SU-DHL-6 (cell line): ENCODE measurements around the gene FAM163A.

ENCODE experiments used
- H2AFZ ChIP-seq: fragments of 200-600 bp; sonication (generic); 2 replicates; pipeline ENCODE4 v1.6.1; 2014; ENCODE audit warnings: low read depth, mild to moderate bottlenecking, moderate library complexity, mixed read lengths, antibody characterized with exemption, low read length; ENCODE audit not compliant: severe bottlenecking
- H3F3A ChIP-seq: fragments of 200-600 bp; shearing (Covaris generic); 2 replicates; pipeline ENCODE4 v1.6.0; 2016; ENCODE audit warnings: antibody characterized with exemption, mild to moderate bottlenecking; ENCODE audit not compliant: insufficient read depth
- H3K27ac ChIP-seq: fragments of 200-600 bp; sonication (generic); 2 replicates; pipeline ENCODE4 v1.5.1; 2016; ENCODE audit warnings: low read depth, mild to moderate bottlenecking, low read length, moderate library complexity, mixed read lengths
- H3K27me3 ChIP-seq: fragments of 200-600 bp; sonication (generic), shearing (Covaris generic); 2 replicates; pipeline ENCODE4 v1.6.0; 2014; ENCODE audit warnings: mild to moderate bottlenecking, low read length
- H3K36me3 ChIP-seq: fragments of 200-600 bp; sonication (generic); 2 replicates; pipeline ENCODE4 v1.6.1; 2014; ENCODE audit warnings: mild to moderate bottlenecking, low read length, mixed read lengths
- H3K4me2 ChIP-seq: fragments of 300-600, 200-600 bp; shearing (Covaris generic), sonication (generic); 2 replicates; pipeline ENCODE4 v1.6.0; 2014; ENCODE audit warnings: low read length, low read depth, mild to moderate bottlenecking; ENCODE audit not compliant: poor library complexity, severe bottlenecking
- H3K4me3 ChIP-seq: fragments of 200-600 bp; sonication (generic); 2 replicates; pipeline ENCODE4 v1.5.1; 2014; ENCODE audit warnings: antibody characterized with exemption, low read length, mild to moderate bottlenecking, mixed read lengths; ENCODE audit not compliant: insufficient read depth, poor library complexity, severe bottlenecking
- H3K79me2 ChIP-seq: fragments of 200-600 bp; sonication (generic); 2 replicates; pipeline ENCODE4 v1.6.1; 2014; ENCODE audit warnings: mild to moderate bottlenecking, low read length, moderate library complexity; ENCODE audit not compliant: insufficient read depth
- H3K9ac ChIP-seq: fragments of 200-600 bp; sonication (generic); 2 replicates; pipeline ENCODE4 v1.7.0; 2014; ENCODE audit warnings: mild to moderate bottlenecking, low read length
- H3K9me2 ChIP-seq: fragments of 200-600 bp; sonication (generic); replicated peaks from 2 replicates; pipeline ENCODE4 v1.6.1; 2014; ENCODE audit warnings: low read length; ENCODE audit not compliant: insufficient read depth
- H3K9me3 ChIP-seq: fragments of 200-600 bp; sonication (generic); 2 replicates; pipeline ENCODE4 v1.6.1; 2014; ENCODE audit warnings: low read length, mixed read lengths; ENCODE audit not compliant: insufficient read depth
- H4K20me1 ChIP-seq: fragments of 200-600 bp; sonication (generic); 2 replicates; pipeline ENCODE4 v1.6.1; 2014; ENCODE audit warnings: low read depth, mild to moderate bottlenecking, antibody characterized with exemption, low read length, moderate library complexity, mixed read lengths
- EZH2phosphoT487 ChIP-seq: fragments of 200-600 bp; sonication (generic), shearing (Covaris generic); conservative IDR thresholded peaks from 2 replicates; pipeline ENCODE4 v1.6.1; 2018; ENCODE audit warnings: mild to moderate bottlenecking, antibody characterized with exemption, low read length, moderate library complexity, mixed read lengths
- TF ChIP-seq, protein P1 (sequence below): fragments of 200-600 bp; sonication (generic); IDR thresholded peaks from one replicate; pipeline ENCODE4 v1.5.1; 2017; ENCODE audit warnings: antibody characterized with exemption, mild to moderate bottlenecking, low read length, moderate library complexity; ENCODE audit not compliant: insufficient read depth, poor library complexity, severe bottlenecking

FAM163A gene

DNA sequence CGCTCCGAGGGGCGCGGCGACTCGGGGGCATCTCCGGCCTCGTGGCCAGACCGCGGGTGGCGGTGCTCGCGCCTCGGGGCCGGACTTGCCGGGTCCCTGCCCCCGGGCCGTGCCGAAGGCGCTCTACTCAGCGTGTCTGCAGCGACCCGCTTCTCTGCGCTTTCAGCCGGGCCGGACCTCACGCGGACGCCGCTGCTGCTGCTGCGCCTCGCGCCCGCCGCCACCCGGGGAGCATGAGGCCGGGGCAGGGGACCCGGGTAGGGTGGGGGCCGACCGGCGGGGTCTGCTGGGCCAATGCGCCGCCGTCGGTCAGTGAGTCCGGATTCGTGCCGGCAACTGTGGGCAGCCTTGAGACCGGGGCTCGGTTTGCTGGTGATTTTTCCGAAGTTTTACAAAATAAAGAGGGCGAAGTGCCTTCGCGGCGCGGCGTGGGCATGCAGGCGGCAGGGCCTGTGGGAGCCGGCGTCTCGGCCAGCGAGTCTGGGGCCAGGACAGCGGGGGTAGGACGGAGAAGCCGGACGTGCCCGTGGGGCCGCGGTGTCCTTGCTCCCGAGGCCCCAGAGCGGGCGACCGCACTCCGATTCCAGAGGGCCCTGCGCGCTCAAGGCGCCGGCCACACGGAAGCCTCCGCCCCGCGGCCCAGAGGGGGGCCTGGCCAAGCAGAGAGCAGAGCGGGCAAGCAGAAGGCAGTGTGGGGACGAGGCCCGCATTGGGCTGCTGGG lies 749 bp downstream of the FAM163A start:
- Histone ChIP-seq H3K9ac (no peak overlapping the region), H3K4me3 (no peak overlapping the region), H3K9me3 (no peaks in the 10 kb centered on the region), H3K4me2 (no peak overlapping the region), H3F3A (no peaks in the 10 kb centered on the region), H3K27me3 (no peaks in the 10 kb centered on the region), H4K20me1 (no peaks in the 10 kb centered on the region), H2AFZ (no peak overlapping the region), H3K79me2 (no peaks in the 10 kb centered on the region), H3K36me3 (no peaks in the 10 kb centered on the region), H3K9me2 (no peaks in the 10 kb centered on the region), H3K27ac (no peak overlapping the region)
- TF ChIP-seq EZH2phosphoT487, result no peak
- TF ChIP-seq, protein P1, sequence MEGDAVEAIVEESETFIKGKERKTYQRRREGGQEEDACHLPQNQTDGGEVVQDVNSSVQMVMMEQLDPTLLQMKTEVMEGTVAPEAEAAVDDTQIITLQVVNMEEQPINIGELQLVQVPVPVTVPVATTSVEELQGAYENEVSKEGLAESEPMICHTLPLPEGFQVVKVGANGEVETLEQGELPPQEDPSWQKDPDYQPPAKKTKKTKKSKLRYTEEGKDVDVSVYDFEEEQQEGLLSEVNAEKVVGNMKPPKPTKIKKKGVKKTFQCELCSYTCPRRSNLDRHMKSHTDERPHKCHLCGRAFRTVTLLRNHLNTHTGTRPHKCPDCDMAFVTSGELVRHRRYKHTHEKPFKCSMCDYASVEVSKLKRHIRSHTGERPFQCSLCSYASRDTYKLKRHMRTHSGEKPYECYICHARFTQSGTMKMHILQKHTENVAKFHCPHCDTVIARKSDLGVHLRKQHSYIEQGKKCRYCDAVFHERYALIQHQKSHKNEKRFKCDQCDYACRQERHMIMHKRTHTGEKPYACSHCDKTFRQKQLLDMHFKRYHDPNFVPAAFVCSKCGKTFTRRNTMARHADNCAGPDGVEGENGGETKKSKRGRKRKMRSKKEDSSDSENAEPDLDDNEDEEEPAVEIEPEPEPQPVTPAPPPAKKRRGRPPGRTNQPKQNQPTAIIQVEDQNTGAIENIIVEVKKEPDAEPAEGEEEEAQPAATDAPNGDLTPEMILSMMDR, result no peak

DNA sequence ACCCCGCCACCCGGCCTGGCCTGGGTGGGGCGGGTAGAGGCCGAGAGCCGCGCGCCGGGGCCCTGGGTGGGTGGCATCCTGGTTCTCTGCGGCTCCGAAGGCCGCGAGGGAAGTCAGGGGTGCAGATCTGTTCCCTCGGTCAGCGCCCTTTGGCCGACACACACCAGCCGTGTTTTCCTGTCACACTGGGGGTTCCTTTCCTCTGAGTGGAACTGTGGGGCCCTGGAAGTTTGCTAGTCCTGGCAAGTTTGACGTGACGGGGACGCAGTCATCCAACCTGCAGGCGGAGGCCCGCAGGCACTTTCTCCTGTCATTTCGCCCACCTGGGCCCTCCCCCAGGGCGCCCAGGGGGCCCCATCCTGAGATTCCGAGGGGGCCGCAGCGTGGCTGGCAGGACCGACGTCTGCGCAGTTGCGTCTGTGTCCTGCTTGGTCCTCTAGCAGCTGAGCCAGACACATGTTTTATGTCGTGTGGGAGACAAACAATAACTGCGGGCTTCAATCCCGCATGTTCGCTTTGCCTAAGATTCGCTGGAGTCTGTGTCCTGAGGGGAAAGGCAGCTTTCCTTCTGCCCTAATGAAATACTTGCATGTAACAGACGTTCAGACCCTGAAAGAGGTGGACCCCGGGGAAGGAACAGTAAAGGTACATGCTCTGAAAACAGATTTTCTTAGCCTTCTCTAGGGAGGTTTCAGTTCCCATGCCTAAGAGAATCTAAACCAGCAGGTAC lies 1.5 kb downstream of the FAM163A start:
- H3K27me3 ChIP-seq, result no peaks in the 10 kb centered on the region
- H3K9me2 ChIP-seq, result no peaks in the 10 kb centered on the region
- H4K20me1 ChIP-seq, result no peaks in the 10 kb centered on the region
- no peaks in the 10 kb centered on the region for H3K9me3 ChIP-seq
- no peaks in the 10 kb centered on the region for H3F3A ChIP-seq
- H3K27ac ChIP-seq, result no peak overlapping the region
- H3K9ac ChIP-seq, result no peak overlapping the region
- no peak overlapping the region for H3K4me3 ChIP-seq
- no peaks in the 10 kb centered on the region for H3K79me2 ChIP-seq
- H3K36me3 ChIP-seq, result no peaks in the 10 kb centered on the region
- no peak overlapping the region for H3K4me2 ChIP-seq
- H2AFZ ChIP-seq, result no peak overlapping the region
- TF ChIP-seq EZH2phosphoT487, result no peak
- TF ChIP-seq, protein P1, result no peak

DNA sequence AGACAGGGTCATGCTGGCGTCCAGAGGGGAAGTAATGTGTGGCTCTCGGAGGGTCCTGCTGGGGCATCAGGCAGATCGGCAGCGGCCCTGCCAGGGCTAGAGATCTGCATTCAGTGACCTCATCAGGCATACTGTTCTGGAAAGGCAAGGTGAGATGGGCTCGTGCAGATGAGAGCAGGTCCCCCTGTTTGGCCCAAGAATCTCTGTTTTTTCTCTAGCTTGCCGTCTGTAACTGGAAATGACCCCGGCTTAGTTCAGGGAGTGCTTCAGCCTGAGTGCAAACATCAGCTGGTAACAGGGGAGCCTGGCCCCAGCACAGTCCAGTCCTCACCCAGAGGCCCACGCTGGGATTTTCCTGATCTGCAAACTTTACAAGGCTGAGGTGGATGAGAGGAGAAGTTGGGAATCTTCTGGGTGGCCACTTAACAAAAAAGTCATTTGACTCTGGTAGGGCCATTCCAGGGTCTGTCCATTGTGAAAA lies 2.1 kb downstream of the FAM163A start:
- Histone ChIP-seq H3K9me3 (no peaks in the 10 kb centered on the region), H3K27me3 (no peaks in the 10 kb centered on the region), H3K4me2 (no peak overlapping the region), H3K4me3 (no peak overlapping the region), H2AFZ (no peak overlapping the region), H3K27ac (no peak overlapping the region), H4K20me1 (no peaks in the 10 kb centered on the region), H3K9ac (no peak overlapping the region), H3K9me2 (no peaks in the 10 kb centered on the region), H3K36me3 (no peaks in the 10 kb centered on the region), H3K79me2 (no peaks in the 10 kb centered on the region), H3F3A (no peaks in the 10 kb centered on the region)
- no peak for TF ChIP-seq EZH2phosphoT487
- TF ChIP-seq, protein P1, result no peak
